ENCODE measurements around the gene TTLL10. TPM values are rescaled to one million over a fixed set of nuclear protein-coding genes. Genes with fewer than 3 reads are reported as not detected.

The TTLL10 gene
- not detected in 2 replicates for polyA plus RNA-seq (2014; cell fraction: cytosol; rRNA removed)
- polyA plus RNA-seq (2014; cell fraction: nucleus; rRNA removed) = not detected in 2 replicates

GRCh38 chr1:1173793-1174415, at the start of gene TTLL10:
Gene TTLL10 (plus strand): TSS chr1:1173880. CDS start chr1:1179216, 5,336 bp downstream.
- DNase-seq (ENCODE audit: low spot score) = no peak

- DNase-seq (ENCODE audit: low spot score) = no peak
Observed at GRCh38 chr1:1124508-1124785, 49.2 kb upstream of the TTLL10 start.

GRCh38 chr1:1124786-1125642, 48.7 kb upstream of the TTLL10 start:
- DNase-seq (ENCODE audit: low spot score) = no peak

GRCh38 chr1:1125945-1126344, 47.7 kb upstream of the TTLL10 start:
- DNase-seq (ENCODE audit: low spot score) = no peak

- no peak for DNase-seq (ENCODE audit: low spot score)
Observed at GRCh38 chr1:1127551-1128451, 45.9 kb upstream of the TTLL10 start.

- no peak for DNase-seq (ENCODE audit: low spot score)
Observed at GRCh38 chr1:1128454-1129139, 45.1 kb upstream of the TTLL10 start.

GRCh38 chr1:1129381-1129821, 44.3 kb upstream of the TTLL10 start:
- DNase-seq (ENCODE audit: low spot score) = no peak

GRCh38 chr1:1130206-1131120, 43.2 kb upstream of the TTLL10 start:
- DNase-seq (ENCODE audit: low spot score) = no peak

GRCh38 chr1:1132042-1132950, 41.4 kb upstream of the TTLL10 start:
- no peak for DNase-seq (ENCODE audit: low spot score)

- no peak for DNase-seq (ENCODE audit: low spot score)
Observed at GRCh38 chr1:1132956-1133750, 40.5 kb upstream of the TTLL10 start.

- no peak for DNase-seq (ENCODE audit: low spot score)
Observed at GRCh38 chr1:1134300-1134970, 39.2 kb upstream of the TTLL10 start.

- DNase-seq (ENCODE audit: low spot score) = no peak
Observed at GRCh38 chr1:1135339-1136136, 38.1 kb upstream of the TTLL10 start.

GRCh38 chr1:1136547-1137230, 37.0 kb upstream of the TTLL10 start:
- no peak for DNase-seq (ENCODE audit: low spot score)

GRCh38 chr1:1137256-1138045, 36.2 kb upstream of the TTLL10 start:
- DNase-seq (ENCODE audit: low spot score) = no peak

- DNase-seq (ENCODE audit: low spot score) = no peak
Observed at GRCh38 chr1:1140673-1141072, 33.0 kb upstream of the TTLL10 start.

Measured in SK-N-DZ (cell line).